HG03045 (cell line): ENCODE measurements around the gene GFOD1.
A peak's percentile ranks its signal among the peaks of the same experiment; 100 is the strongest.

ENCODE experiments used
- ATAC-seq: cut with Tn5 transposase; IDR thresholded peaks from one replicate; pipeline ENCODE4 v1.9.1; 2021; ENCODE audit warnings: mild to moderate bottlenecking, moderate library complexity; ENCODE audit not compliant: unreplicated experiment

Gene GFOD1

DNA sequence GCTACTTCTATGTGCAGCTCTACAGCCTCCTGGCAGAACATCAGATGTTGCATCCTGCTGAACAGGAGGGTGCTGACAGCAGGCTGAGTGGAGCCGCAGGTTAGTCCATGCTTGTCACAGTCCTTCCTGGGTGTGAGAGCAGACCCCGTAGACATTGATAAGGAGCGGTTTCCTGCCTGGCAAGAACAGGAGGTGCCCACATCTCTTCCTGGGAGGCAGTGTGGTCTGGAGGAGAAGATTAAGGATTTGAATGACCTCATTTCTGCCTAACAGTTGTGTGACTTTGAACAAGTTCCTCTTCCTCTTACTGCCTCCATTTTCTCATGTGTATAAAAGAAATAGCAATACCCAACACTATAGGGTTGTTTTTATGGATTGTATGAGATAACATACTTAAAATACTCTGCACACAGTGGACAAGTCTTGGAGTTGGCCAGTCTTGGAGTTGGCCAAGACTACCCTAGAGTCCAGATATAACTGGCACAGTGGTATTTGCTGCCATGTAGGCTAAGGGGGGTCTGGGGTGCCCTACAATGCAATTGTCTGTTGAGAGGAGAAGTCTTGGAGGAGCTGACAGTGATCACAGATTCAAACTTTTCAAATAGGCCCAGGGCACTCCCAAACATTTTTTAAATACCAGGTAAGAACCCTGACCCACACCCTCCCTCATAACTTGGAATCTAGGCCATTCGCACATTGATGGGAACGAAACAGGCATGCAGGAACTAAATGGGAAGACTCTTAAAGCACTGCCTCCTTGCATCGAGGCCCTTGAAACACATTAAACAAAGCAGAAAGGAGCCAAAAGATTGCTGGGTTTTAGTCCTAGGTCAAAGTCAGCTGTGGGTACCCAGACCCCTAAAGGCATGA is 126.5 kb downstream of the GFOD1 start:
- ATAC-seq, result no peak

DNA sequence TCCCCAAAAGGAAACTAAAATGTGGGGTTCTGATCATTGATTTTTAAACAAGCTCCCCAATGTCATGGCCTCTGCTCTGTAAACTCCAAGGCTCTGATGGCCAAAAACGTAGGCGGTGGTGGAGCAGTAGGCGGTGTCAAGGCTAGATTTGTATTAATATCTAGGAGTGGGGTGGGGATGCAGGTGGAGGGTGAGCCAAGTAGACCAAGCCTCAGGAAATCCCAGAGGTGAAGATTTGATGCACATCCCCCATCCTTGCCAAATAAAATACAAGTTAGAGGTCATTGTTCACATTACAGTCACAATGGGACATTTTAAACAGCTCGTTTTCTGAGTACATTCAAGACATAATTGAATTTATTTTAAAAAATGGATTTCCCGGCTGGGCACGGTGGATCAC is 128.1 kb downstream of the GFOD1 start:
- no peak for ATAC-seq

DNA sequence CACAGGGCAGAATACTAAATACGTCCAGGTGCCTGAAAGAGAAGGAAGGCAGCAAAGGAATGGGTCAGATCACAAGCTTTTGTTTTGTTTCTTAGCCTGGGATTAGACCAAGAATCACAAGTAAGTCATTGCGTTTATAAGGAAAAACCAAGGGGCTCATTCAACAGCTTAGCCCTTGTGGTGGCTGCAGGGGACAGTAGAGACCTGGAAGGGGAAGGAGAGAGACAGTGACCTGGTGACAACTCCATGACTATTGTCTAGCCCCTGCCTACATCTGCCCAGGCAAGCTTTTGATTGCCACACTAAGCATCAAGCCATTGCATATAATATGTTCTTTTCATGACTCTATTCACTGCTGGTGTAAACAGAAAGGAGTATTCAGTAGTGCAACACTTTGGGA is 128.9 kb downstream of the GFOD1 start:
- ATAC-seq, result no peak

DNA sequence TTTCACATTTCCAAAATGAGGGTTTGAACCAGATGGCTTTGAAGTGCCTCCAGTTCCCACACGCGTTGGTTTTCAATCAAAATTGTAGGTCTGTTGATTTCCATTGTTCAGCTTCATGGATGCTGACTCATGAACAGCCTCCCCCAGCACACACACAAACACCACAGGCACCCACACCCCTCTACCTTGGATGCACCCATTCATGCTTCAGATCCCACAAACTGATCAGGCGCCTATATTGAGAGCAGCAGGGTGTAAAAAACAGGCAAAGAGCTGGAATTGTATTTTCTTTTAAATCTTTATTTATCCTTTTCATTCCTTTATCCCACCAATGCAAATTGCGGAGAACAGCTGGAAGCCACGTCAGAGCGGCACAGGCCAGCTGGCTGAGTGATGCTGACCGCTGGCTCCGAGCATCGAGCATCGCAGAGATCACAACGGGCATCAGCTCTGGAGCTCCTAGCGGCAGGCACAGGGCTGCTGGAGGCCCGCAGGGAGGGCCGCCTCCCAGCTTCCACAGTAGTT is 129.8 kb downstream of the GFOD1 start:
- no peak for ATAC-seq

DNA sequence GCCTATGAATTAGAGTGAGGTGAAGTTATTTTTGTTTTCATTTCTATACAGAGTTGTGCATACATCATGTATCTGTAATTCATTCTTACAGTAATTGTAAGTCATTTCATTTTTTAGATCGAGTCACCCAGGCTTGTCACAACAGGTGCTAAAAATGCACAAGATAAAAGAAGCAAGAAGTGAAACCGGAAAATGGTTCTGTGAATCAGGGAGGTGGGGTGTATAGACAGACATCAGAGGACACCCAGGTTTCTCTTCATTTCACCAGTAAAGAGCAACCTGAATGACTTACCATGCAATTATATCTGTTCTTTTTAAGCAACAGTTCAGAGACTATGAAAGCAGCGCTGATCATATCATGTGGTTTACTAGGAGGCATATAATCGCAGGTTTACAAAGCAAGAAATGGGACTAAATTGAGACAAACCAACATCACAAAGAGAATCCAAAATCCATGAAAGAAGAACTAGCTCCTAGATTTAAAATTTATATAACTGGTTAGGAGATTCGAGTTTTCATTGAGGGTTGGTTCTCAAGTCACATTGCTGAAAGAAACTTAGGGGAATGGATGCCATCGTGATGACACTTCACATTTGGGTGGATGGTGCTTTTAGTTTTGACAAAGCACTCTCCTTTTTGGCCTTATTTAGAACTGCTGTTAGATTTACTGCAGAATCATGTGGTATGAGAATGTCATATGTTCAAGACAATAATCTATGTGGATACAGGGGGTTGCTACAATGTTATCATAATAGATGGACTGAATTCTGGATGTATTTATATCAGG is 131.2 kb downstream of the GFOD1 start:
- ATAC-seq, result peak; percentile 73

DNA sequence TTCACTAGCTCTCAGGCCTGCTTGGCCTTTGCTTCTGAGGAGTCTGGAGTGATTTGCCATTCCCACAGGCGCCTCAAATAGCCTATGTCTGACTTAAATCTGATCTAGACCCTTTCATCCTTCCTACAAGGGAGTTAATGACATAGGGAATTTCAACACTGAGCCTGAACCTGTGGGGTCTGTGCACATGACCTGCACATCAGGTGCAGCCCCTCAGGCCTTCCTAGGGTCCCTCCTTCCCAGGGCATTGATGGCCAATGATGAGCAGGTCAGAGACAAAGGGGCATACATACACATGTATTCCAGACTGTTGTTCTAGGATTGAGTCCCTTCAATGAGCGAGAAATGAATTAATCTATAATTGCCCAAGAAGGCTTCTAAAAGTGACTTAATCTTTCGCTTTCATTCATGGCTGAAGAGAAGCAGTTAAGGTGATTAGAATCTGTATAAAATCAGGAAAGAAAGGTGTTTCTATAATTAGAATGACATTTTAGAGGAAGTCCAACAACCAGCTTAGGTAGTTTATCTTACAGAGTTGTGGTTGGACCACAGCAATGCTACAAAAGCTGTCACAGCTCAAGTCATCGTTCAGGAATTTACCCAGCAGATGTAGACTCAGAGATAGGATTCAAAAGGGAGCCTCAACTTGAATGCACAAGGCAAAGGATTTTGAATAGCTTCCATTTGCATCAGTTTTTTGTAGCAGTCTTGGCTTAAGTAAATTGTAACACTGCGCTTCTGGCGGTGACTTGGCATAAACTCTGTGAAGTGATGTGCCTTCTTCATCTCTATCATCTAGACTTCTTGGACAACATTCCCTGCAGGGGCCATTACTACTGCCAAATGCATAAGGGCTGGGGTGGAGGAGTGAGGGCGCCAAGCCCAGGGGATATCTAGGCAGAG is 132.1 kb downstream of the GFOD1 start:
- ATAC-seq, result peak; percentile 29

DNA sequence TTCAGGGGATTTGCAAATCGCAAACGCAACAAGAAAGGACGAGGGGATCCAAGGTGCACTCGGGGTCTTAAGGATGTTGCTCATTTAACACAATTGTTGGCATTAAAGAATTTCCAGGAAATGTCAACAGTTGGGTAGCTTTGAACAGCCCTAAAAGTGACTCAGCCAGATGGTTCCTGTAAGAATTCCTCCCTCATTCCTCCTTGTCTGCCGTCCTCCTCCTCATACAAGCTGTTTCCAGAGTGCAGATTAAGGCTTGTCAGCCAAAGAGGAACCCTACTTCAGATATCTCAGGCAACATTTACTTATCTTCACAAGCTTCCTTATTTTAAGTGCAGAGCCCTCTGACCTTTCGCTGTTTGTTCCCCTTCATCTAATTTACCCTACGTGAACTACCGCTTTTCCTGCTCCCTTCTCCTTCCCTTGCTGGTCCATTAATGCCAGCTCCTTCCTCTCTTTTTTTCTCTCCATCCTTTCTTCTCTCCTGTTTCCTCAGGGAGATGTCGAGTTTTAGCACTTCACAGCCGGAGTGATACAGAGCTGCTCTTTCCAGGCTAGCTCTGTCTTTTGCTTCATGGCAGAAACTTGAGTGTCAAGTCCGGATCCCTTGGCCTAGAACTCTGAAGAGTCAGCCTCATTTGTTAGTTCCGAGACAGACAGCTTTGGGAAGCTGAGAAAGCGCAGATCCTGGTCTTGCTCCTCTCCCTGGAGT is 132.9 kb downstream of the GFOD1 start:
- ATAC-seq, result no peak

DNA sequence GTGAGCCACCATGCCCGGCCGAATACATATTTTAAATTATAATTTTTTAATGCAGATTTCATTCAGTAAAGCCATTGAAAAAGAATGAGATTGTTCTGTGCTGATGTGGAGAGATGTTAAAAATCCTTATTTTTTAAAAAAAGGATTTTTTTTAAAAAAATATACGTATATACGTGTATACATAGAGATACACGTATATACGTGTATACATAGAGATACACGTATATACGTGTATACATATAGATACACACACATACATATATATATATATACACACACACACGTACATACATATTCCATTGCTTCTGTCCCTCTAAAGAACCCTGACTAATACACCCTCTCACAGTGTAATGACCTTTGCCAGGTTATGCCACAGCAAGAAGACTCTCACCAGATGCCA is 135.2 kb downstream of the GFOD1 start:
- no peak for ATAC-seq

DNA sequence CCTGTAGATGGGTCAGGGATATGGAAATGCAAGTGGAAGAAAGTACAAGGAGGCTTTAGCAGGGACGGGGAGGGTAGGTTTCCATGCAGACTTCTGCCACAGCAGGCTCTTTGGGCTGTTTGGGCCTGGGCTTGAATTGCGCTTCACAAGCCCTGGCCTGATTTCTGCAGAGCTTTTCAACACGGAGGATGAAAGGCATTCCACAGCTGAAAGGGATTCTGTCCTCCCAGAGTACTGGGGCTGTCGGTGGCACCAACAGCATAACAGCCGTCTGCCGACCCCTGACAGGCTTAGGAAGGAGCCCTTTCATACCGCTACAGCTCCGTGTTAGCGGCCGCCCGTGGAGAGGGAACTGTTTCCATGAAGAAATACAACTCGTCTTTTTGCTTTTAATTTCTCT is 136.1 kb downstream of the GFOD1 start:
- ATAC-seq, result no peak

DNA sequence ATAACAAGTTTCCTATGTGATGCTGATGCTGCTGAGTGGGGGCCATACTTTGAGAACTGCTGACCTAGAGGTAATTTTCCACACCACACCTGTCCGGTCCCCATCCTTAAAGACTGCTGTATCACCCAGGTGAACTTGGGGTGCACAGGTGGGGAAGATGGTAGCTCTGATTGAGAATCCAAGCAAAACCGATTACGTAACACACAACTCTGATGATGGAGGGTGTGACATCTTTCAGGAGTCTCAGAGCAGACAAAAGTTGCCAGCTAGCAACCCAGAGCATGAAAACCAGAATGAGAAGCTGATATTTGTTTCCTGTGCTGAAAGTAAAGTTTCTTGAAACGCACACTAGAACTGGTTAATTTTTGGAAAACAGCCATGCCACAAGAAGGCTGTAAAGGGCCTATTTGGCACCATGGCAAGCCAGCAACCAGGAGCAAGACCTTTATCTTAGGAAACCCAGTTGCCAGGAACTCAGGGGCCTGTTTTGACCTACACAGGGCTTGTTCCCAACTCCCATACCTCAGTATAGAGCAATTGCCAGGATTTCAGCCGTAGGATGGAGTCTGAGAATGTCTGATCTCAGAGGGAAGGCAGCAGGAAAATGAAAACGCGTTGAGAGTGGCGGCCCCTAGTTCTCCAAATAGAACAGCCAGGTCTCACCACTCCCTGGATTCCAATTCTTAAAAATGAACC is 137.4 kb downstream of the GFOD1 start:
- no peak for ATAC-seq

DNA sequence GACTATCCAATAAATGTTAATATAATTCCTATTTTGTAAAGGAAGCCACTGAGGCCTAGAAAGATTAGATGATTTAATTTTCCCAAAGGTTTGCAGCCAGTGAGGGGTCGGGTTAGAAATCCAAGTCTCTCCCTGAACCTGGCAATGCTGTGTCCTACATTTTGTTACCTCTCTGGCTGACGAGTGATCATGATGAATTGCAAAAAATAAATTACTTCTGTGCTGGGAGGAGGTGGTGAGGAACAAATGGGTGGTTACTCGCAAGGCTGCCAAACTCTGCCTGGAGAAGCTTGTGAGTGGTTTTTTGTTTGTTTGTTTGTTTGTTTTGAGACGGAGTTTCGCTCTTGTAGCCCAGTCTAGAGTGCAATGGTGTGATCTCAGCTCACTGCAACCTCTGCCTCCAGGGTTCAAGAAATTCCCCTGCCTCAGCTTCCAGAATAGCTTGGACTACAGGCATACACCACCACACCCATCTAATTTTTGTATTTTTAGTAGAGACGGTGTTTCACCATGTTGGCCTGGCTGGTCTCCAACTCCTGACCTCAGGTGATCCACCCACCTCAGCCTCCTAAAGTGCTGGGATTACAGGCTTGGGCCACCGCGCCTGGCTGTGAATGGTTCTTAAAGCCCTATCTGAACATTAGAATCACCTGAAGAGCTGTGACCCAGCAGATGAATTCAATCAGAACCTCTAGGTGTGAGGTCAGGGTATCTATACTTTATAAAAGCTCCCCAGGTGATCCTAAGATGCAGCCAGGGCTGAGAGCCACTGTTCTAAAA is 138.9 kb downstream of the GFOD1 start:
- ATAC-seq, result no peak

DNA sequence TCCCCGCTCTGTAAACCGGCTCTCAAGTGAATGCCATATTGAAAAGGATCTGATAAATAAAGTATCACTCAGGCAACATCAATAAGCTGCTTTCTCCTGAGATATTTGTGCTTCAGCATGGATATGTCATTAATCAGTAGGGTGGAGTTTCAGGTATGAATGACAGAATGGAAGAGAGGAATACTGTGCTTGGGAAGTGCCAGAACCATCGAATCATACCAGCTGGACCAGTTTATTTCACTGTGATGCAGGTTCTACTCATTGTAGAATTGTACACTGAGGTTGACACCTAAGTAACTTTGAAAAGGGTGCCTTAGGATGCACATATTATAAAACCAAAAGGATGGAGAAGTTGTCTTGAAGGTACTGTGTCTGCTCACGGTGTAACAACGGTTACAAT is 141.2 kb downstream of the GFOD1 start:
- no peak for ATAC-seq

DNA sequence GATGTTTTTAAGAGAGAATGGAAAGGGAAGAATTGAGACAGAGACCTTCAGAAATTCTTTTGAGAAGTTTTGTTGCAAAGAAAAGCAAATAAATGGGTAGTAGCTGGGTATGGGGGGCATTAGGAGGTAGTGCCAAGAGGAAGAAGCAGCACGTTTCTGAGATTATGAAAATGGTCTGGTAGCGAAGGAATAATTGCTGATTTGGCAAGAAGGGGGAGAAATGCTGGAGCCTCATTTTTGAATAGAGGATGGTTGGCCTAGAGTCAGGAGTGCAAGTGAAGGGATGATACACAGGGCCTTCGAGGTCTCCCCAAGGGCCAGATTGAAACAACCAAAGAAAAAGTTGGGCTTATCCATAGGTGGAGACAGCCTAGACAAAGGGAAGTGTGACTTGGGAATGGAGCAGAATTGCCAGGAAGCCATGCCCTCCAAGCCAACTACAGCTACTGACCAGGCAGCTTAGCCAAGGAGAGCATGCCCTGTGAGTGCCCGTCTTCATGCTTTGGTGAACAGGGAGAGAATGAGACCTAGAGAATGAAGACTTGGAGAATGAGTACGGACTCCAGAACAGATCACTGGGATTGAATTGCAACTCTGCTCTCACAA is 144.9 kb downstream of the GFOD1 start:
- ATAC-seq, result no peak

DNA sequence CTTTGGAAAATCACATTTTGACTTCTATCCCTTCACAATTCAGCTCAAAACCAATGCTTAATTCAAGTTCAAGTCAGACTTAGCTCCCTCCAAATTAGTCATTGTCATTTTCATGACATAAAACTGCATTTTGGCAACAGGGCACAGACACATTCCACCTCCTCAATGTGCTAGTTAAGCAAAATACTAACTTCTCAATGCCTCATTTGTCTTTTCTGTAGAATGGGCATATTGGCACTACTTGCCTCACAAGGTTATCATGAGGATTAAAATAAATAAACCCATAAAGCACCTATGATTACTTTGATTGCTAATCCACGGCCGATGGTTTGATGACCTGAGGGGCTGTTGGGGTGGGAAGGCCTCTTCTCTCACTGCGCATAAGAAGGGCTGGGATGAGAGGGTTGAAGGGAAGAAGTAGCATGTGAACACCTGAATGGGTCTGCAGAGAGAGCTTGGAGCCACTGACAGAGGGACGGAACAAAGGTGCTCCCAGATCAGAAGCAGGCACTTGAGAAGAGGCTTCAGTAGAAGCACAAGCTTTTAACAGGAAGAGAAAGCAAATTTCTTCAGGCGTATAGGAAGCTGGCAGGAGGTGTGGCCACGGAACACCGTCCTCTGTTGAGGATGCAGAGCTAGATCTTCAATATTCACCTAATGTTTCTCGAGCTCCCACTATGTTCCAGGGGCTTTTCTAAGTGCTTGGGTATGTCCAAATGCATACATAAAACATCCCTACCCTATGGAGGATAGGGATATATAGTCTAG is 147.4 kb downstream of the GFOD1 start:
- ATAC-seq, result no peak

DNA sequence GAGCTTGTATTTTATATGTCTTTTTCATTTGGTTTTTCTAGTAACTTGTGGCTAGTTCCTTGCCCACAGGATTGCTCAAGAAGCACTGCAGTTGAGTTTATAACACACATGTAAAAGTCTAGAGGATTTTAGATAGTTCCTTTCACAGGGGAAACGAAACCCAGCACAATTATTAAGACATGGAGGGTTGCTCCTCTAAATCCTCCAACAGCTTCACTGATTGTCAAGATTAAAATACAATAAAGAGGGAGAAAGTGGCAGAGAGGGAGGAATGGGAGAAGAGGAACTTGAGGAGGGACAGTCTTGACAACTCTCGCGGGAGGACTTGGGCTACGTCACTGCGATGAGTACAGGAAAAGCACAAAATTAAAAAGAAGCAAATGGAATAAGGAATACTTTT is 149.4 kb downstream of the GFOD1 start:
- ATAC-seq, result no peak

DNA sequence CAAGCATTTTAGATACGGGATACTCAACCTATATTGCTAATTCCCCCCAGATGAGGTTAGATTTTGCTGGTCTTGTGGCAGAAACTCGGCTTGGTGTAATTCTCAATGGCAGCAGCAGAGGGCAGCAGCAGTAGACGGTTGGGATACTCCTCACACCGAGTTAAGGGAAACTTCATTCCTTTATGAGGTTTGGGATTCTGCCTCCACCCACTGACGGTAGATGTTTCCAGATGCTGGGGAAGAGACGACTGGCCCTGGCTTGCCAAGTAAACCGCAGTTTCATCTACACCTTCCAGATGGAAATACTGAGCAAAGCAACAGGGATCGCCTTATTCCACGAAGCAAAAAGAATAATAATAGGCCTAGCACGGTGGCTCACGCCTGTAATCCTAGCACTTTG is 150.8 kb downstream of the GFOD1 start:
- ATAC-seq, result no peak

DNA sequence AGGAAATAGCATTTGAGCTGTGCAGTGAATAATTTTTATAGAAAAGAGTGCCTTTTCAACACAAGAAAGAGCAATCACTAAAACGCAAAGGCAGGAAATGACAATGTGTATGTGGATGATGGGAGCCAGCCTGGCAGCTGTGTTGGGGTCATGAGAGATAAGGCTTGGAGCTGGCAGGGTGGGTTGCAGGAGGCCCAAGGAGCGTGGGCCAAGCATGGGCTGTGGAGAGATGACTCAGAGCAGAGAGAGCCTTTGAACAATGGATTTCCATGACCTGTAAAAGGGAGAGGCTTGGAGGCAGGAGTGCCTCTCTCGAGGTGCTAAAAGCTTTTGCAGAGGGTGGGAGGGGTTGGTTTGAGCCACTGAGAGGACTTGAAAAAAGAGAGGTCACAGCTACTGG is 152.4 kb downstream of the GFOD1 start:
- ATAC-seq, result no peak

DNA sequence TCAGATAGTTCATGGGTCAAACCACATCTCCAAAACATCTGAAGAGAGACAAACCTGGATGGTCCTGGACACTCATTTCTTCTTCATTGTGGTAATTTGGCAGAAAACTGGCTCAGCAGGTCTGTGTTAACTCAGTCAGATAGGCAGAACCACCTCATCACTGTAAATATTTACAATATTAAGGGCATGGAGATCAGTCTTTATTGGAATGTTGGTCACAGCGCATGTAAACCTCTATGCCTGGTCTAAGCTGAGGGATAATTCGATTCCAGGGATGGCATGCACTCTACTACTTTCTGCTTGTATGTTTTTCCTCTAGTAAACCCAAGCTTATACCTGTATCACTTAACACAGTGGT is 155.1 kb downstream of the GFOD1 start:
- ATAC-seq, result no peak
